H1 (cell line): Measurements from ENCODE around the gene VGLL4. TPM values are rescaled to one million over a fixed set of nuclear protein-coding genes. Genes with fewer than 3 reads are reported as not detected.

Experiments used
- EP300 ChIP-seq, 2 experiments: IDR thresholded peaks; 1 replicate in 1 of 2; 2 replicates in 1 of 2; pipeline ENCODE4 v1.6.1; 2011 to 2012; ENCODE audit warnings: low read depth in 2 of 2, low read length in 2 of 2, mild to moderate bottlenecking in 2 of 2, borderline replicate concordance in 1 of 2, inconsistent platforms in 1 of 2, moderate library complexity in 1 of 2
- TAF1 ChIP-seq: IDR thresholded peaks from 2 replicates; pipeline ENCODE4 v1.6.1; 2011; ENCODE audit warnings: mild to moderate bottlenecking, low read depth, low read length
- ZNF274 ChIP-seq: IDR thresholded peaks from 2 replicates; pipeline ENCODE4 v1.7.0; 2012; ENCODE audit warnings: low read length, borderline replicate concordance; ENCODE audit errors: extremely low read depth
- polyA plus RNA-seq, 7 experiments: library from polyadenylated mRNA; depleted of rRNA in 3 of 7; stranded (reverse) in 5 of 7; unstranded in 2 of 7; fragments of >200 nt in 5 of 7; fragments of 200-250 nt in 2 of 7; gene quantifications; 1 replicate in 5 of 7; 2 replicates in 1 of 7; 4 replicates in 1 of 7; pipeline versions ENCODE4 v1.2.1 to v1.2.3, GENCODE V29; 2011 to 2013; ENCODE audit warnings: missing spikeins in 2 of 7, mixed read lengths in 2 of 7
- total RNA-seq: library from RNA; stranded (reverse); fragmentation: NEBNext Ultra II Directional; extraction: Animal tissue kit (Norgen Biotek cat#: 25700); gene quantifications from 2 replicates; pipeline ENCODE4 v1.2.1, GENCODE V29; 2021
- TF ChIP-seq, protein P1 (sequence below): IDR thresholded peaks from 2 replicates; pipeline ENCODE4 v1.6.1; 2012; ENCODE audit warnings: inconsistent platforms
- TF ChIP-seq, protein P2 (sequence below): fragments of 300-600 bp; sonication (generic); IDR thresholded peaks from 2 replicates; pipeline ENCODE4 v1.7.1; 2012; ENCODE audit warnings: low read length, moderate library complexity, mild to moderate bottlenecking, inconsistent platforms; ENCODE audit not compliant: insufficient replicate concordance
- TF ChIP-seq, protein P3 (sequence below): IDR thresholded peaks from 2 replicates; pipeline ENCODE4 v1.6.1; 2011; ENCODE audit warnings: low read length, improper control_type of control experiment
- TF ChIP-seq, protein P4 (sequence below): IDR thresholded peaks from 2 replicates; pipeline ENCODE4 v1.6.1; 2011; ENCODE audit warnings: low read depth, mild to moderate bottlenecking, low read length; ENCODE audit not compliant: insufficient read depth

Gene VGLL4
- total and polyA plus RNA-seq, 2 of the 8 experiments (the other 6 are each of a cell fraction or from before 2014, with no cell fraction given): 45.1 to 50.0 TPM

DNA sequence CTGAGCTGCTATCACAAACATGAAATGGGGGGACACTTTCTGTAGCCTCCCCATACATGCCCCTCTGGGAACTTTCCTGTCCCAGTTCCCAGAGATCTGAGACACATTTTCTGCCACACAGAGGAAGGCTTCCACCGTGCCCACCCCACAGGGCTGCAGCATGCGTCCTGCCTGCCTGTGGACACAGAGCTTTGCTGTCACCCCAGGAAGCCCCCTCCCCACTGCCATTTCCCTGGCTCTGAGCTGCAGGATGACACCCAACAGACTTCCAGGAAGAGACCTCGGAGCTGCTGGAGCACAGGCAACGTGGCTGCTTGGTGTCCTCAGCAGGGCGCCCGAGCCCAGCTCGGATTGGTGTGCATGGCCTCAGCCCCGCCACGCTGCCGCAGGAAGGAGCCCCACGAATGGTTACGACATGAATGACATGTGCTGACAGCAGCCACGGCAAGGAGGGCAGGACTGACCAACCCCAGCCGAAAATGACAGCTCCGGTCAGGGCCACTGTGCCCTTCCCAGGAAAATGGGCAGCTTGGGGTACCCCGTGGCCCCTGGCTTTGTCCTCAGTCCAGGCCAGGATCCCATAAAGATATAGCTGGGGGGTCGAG lies 81.3 kb downstream of the VGLL4 start (continued):
- TF ChIP-seq, protein P1, sequence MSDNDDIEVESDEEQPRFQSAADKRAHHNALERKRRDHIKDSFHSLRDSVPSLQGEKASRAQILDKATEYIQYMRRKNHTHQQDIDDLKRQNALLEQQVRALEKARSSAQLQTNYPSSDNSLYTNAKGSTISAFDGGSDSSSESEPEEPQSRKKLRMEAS: no peak
- TF ChIP-seq, protein P2, sequence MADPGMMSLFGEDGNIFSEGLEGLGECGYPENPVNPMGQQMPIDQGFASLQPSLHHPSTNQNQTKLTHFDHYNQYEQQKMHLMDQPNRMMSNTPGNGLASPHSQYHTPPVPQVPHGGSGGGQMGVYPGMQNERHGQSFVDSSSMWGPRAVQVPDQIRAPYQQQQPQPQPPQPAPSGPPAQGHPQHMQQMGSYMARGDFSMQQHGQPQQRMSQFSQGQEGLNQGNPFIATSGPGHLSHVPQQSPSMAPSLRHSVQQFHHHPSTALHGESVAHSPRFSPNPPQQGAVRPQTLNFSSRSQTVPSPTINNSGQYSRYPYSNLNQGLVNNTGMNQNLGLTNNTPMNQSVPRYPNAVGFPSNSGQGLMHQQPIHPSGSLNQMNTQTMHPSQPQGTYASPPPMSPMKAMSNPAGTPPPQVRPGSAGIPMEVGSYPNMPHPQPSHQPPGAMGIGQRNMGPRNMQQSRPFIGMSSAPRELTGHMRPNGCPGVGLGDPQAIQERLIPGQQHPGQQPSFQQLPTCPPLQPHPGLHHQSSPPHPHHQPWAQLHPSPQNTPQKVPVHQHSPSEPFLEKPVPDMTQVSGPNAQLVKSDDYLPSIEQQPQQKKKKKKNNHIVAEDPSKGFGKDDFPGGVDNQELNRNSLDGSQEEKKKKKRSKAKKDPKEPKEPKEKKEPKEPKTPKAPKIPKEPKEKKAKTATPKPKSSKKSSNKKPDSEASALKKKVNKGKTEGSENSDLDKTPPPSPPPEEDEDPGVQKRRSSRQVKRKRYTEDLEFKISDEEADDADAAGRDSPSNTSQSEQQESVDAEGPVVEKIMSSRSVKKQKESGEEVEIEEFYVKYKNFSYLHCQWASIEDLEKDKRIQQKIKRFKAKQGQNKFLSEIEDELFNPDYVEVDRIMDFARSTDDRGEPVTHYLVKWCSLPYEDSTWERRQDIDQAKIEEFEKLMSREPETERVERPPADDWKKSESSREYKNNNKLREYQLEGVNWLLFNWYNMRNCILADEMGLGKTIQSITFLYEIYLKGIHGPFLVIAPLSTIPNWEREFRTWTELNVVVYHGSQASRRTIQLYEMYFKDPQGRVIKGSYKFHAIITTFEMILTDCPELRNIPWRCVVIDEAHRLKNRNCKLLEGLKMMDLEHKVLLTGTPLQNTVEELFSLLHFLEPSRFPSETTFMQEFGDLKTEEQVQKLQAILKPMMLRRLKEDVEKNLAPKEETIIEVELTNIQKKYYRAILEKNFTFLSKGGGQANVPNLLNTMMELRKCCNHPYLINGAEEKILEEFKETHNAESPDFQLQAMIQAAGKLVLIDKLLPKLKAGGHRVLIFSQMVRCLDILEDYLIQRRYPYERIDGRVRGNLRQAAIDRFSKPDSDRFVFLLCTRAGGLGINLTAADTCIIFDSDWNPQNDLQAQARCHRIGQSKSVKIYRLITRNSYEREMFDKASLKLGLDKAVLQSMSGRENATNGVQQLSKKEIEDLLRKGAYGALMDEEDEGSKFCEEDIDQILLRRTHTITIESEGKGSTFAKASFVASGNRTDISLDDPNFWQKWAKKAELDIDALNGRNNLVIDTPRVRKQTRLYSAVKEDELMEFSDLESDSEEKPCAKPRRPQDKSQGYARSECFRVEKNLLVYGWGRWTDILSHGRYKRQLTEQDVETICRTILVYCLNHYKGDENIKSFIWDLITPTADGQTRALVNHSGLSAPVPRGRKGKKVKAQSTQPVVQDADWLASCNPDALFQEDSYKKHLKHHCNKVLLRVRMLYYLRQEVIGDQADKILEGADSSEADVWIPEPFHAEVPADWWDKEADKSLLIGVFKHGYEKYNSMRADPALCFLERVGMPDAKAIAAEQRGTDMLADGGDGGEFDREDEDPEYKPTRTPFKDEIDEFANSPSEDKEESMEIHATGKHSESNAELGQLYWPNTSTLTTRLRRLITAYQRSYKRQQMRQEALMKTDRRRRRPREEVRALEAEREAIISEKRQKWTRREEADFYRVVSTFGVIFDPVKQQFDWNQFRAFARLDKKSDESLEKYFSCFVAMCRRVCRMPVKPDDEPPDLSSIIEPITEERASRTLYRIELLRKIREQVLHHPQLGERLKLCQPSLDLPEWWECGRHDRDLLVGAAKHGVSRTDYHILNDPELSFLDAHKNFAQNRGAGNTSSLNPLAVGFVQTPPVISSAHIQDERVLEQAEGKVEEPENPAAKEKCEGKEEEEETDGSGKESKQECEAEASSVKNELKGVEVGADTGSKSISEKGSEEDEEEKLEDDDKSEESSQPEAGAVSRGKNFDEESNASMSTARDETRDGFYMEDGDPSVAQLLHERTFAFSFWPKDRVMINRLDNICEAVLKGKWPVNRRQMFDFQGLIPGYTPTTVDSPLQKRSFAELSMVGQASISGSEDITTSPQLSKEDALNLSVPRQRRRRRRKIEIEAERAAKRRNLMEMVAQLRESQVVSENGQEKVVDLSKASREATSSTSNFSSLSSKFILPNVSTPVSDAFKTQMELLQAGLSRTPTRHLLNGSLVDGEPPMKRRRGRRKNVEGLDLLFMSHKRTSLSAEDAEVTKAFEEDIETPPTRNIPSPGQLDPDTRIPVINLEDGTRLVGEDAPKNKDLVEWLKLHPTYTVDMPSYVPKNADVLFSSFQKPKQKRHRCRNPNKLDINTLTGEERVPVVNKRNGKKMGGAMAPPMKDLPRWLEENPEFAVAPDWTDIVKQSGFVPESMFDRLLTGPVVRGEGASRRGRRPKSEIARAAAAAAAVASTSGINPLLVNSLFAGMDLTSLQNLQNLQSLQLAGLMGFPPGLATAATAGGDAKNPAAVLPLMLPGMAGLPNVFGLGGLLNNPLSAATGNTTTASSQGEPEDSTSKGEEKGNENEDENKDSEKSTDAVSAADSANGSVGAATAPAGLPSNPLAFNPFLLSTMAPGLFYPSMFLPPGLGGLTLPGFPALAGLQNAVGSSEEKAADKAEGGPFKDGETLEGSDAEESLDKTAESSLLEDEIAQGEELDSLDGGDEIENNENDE: no peak
- no peak for TF ChIP-seq ZNF274
- no peak for TF ChIP-seq TAF1
- TF ChIP-seq EP300 (IDR thresholded peaks at IDR 0.05; ENCODE audit: borderline replicate concordance in 1 of 2, low read depth in 2 of 2, low read length in 2 of 2): no peak
- TF ChIP-seq, protein P3, sequence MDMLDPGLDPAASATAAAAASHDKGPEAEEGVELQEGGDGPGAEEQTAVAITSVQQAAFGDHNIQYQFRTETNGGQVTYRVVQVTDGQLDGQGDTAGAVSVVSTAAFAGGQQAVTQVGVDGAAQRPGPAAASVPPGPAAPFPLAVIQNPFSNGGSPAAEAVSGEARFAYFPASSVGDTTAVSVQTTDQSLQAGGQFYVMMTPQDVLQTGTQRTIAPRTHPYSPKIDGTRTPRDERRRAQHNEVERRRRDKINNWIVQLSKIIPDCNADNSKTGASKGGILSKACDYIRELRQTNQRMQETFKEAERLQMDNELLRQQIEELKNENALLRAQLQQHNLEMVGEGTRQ: no peak
- TF ChIP-seq, protein P4, sequence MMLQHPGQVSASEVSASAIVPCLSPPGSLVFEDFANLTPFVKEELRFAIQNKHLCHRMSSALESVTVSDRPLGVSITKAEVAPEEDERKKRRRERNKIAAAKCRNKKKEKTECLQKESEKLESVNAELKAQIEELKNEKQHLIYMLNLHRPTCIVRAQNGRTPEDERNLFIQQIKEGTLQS: no peak
